ENCODE measurements around the gene PTPRN.

- TF ChIP-seq CTCF (IDR thresholded peaks at IDR 0.05; ENCODE audit: insufficient read depth, low read length, poor library complexity, severe bottlenecking): peak; percentile 95
- TF ChIP-seq EZH2phosphoT487 (conservative IDR thresholded peaks at IDR 0.05; ENCODE audit: low read length): no peak
Measured at GRCh38 chr2:219277703-219278654, 31.2 kb downstream of the PTPRN start.
